ENCODE results near the gene HORMAD1.

Gene HORMAD1

DNA sequence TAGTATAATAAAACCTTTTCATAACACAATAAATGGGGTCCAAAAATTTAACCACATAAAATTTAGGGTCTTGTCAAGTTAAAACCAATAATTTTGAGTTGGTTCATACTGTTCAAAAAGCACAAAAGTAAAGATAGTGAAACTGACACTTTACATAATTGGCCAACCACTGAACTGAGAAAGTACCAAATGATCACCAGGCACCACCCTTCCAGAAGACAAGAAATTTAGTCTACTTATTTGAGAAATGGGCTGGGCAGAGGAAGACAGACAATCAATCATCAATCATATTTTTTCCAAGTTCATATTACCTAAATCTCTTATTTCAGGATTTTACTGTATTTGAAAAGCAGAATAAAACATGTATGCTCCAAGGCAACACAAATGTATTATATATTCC lies 17.3 kb downstream of the HORMAD1 start:
- H3K4me3 ChIP-seq (replicated peaks; ENCODE audit: low read depth, low read length) = no peak overlapping the region
- DNase-seq (ENCODE audit: extremely low read depth, low read depth) = no peak
- TF ChIP-seq, protein P1, sequence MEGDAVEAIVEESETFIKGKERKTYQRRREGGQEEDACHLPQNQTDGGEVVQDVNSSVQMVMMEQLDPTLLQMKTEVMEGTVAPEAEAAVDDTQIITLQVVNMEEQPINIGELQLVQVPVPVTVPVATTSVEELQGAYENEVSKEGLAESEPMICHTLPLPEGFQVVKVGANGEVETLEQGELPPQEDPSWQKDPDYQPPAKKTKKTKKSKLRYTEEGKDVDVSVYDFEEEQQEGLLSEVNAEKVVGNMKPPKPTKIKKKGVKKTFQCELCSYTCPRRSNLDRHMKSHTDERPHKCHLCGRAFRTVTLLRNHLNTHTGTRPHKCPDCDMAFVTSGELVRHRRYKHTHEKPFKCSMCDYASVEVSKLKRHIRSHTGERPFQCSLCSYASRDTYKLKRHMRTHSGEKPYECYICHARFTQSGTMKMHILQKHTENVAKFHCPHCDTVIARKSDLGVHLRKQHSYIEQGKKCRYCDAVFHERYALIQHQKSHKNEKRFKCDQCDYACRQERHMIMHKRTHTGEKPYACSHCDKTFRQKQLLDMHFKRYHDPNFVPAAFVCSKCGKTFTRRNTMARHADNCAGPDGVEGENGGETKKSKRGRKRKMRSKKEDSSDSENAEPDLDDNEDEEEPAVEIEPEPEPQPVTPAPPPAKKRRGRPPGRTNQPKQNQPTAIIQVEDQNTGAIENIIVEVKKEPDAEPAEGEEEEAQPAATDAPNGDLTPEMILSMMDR (IDR thresholded peaks at IDR 0.05; ENCODE audit: low read depth, low read length, missing control alignments) = no peak

DNA sequence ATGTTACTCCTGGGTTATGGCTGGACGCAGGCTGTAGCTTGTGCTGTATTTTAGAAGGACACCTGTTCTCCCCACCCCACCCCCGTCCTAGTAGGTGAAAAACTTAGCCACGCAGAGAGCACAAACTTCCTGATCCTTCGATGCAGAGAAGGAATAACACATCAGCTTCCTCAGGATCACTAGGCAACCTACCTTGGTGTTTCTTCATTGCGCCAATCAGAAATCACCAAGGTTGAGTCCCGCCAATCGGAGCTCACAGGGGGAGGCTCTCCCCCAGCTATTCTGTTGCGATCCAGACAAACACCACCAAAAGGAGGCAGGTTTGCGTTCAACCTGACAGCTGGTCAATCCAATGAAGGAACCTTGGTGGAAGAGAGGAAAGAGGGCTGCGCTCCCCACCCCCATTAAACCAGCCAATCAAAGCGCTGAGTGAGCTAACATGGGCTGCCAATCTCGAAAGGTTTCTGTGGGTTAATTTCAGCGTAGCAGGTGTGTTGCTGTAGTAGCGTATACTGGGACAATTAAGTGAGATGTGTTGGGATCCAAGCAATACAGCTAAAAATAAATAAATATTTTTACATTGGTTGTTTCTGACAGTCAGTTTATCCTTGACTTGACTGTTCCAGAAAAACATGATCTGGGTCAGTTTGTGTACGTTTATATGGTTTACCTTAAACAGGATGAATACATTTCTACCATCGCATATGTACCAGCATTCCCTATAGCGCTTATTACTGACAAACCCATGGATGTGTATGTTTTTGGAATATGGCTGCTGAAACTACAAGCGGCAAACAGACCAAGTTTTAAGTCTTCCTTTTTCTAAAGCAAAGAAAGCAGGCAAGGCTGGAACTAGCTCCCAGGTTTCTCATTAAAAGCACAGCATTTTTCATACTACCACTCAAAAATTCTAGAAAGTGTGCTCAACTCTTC lies 23.4 kb downstream of the HORMAD1 start, which contains the start of gene GOLPH3L:
Gene GOLPH3L, minus strand, starts transcription at position 160 of the 933 bp plus-strand sequence. CDS start 2,316 bp downstream, outside the sequence.
- TF ChIP-seq, protein P1 (IDR thresholded peaks at IDR 0.05; ENCODE audit: low read depth, low read length, missing control alignments) = peak; percentile 18
- peak; percentile 97 for DNase-seq (ENCODE audit: extremely low read depth, low read depth)
- peak within 1 kb of the TSS; percentile 75 for H3K4me3 ChIP-seq (replicated peaks; ENCODE audit: low read depth, low read length)

DNA sequence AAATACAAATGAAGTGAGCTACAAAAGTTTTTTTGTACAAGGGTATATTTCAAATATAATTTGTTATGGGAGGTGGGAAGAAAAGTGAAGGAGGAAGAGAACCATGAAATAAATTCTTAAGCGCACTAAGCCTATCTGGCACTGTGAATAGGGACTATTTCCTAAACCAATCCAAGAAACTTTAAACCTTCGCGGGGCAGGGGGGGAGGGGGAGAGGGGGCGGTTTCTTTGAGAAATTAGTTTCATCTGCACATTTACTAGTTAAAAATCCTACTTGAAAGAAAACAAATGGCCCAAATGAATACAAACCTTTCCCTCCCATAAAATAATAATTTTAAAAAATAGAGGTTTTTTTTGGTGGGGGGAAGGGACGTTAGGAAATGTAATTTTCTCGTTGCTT lies 24.1 kb downstream of the HORMAD1 start:
- TF ChIP-seq, protein P1 (IDR thresholded peaks at IDR 0.05; ENCODE audit: low read depth, low read length, missing control alignments) = no peak
- H3K4me3 ChIP-seq (replicated peaks; ENCODE audit: low read depth, low read length) = peak overlapping the region; percentile 75
- no peak for DNase-seq (ENCODE audit: extremely low read depth, low read depth)

DNA sequence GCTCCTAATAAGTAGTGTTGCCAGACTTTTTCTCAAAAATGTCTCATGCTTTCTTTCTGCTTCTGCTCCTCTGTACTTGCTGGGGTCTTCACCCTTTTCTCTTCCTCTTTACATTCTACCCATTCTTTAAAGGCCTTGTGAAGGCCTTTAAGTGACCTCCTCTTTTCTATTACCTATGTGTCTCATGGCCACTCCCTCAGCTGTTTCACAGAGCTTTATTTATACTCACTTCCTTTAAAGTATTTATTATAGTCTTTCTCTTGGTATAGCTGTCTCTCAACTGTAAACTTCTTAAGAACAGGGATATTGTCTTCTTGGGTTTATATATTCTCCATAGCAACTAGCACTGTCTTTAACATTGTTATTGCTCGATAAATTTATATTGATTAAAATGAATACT lies 24.5 kb downstream of the HORMAD1 start:
- H3K4me3 ChIP-seq (replicated peaks; ENCODE audit: low read depth, low read length) = peak overlapping the region; percentile 75
- TF ChIP-seq, protein P1 (IDR thresholded peaks at IDR 0.05; ENCODE audit: low read depth, low read length, missing control alignments) = no peak
- no peak for DNase-seq (ENCODE audit: extremely low read depth, low read depth)

DNA sequence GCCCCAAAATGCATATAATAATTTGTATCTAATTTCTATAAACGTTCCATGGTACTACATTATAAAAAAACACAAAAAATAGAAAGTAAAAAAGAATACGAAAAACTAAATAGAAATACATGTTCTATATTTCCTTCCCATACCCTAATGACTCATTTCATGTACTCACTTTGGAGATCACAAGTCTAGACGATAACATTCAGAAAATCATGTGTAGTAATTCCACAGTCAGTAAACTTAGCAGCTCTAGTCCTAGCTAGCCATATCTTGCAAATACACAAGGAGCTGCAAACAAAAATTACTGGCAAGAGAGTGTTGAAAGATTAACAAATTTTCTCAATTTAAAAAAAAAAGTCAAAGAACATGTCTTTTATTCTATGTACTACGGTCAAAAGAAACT lies 25.1 kb downstream of the HORMAD1 start:
- TF ChIP-seq, protein P1 (IDR thresholded peaks at IDR 0.05; ENCODE audit: low read depth, low read length, missing control alignments) = no peak
- no peak overlapping the region for H3K4me3 ChIP-seq (replicated peaks; ENCODE audit: low read depth, low read length)
- no peak for DNase-seq (ENCODE audit: extremely low read depth, low read depth)

DNA sequence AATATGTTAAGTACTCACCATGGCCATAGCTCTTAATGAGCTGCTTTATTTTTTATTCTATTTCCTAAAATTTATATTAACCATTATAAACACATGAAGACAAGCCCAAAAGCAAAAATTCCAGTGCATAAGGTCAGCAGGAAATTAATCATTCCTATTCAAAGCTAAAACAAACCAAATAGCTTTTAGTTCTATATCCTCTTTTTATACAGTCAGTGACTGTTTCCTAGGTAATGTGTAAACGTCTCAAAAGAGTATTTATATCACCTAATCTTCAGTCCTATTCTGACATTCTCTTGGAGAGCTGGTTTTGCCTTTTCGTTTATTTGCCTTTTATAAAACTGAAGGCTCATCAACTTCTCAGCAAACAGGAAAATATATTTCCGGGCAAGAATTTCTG lies 28.0 kb downstream of the HORMAD1 start:
- H3K4me3 ChIP-seq (replicated peaks; ENCODE audit: low read depth, low read length) = no peak overlapping the region
- TF ChIP-seq, protein P1 (IDR thresholded peaks at IDR 0.05; ENCODE audit: low read depth, low read length, missing control alignments) = no peak
- DNase-seq (ENCODE audit: extremely low read depth, low read depth) = no peak
